Ectodermal cell (in vitro differentiated cells): ENCODE results near the gene FHL5.

Experiments used
- H3K27ac ChIP-seq: 2 replicates; pipeline ENCODE4 v1.7.0; 2013; ENCODE audit warnings: mild to moderate bottlenecking, low read depth, low read length; ENCODE audit not compliant: insufficient read depth, poor library complexity, severe bottlenecking
- H3K27me3 ChIP-seq: 2 replicates; pipeline ENCODE4 v1.7.0; 2013; ENCODE audit warnings: mild to moderate bottlenecking, low read length; ENCODE audit not compliant: insufficient read depth, control insufficient read depth, poor library complexity, severe bottlenecking
- H3K36me3 ChIP-seq: one replicate; pipeline ENCODE4 v1.7.0; 2013; ENCODE audit warnings: low read length; ENCODE audit not compliant: control insufficient read depth, insufficient read depth
- H3K4me1 ChIP-seq: one replicate; pipeline ENCODE4 v1.7.0; 2013; ENCODE audit warnings: low read length; ENCODE audit not compliant: control insufficient read depth, insufficient read depth
- H3K4me3 ChIP-seq: 2 replicates; pipeline ENCODE4 v1.7.0; 2013; ENCODE audit warnings: low read depth, low read length, control low read depth; ENCODE audit not compliant: insufficient read depth
- H3K9me3 ChIP-seq: 2 replicates; pipeline ENCODE4 v1.7.0; 2013; ENCODE audit warnings: mild to moderate bottlenecking, low read length, moderate library complexity; ENCODE audit not compliant: control insufficient read depth
- WGBS, 2 experiments: methylation state at CpG; one replicate each; pipeline ENCODE4 v1.1.7; 2013; ENCODE audit warnings: missing lambda C conversion rate in 2 of 2; 5-methylcytosine and 5-hydroxymethylcytosine counted together

The FHL5 gene

DNA sequence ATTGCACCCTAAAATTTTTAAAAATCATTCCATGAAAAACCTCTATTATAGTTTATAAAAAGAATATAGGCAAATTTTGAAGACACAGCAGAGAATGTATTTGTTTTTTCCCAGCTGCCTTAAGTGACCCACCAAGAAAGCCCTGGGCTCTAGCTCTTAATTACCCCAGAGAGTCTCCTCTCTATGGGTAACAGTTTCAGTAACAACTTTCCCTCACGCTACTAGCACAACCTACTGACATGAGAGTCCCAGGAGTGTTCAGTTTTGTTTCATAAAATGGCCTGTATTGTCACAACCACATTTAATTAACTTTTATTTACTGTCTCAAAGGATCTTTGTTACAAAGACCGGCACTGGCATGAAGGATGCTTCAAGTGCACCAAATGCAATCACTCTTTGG is 41.5 kb downstream of the FHL5 start:
- Histone ChIP-seq H3K27ac (no peak overlapping the region), H3K27me3 (no peaks in the 10 kb centered on the region), H3K4me3 (no peak overlapping the region), H3K9me3 (no peaks in the 10 kb centered on the region), H3K4me1 (no peaks in the 10 kb centered on the region), H3K36me3 (no peaks in the 10 kb centered on the region)
- 80 to 90% methylated on average over 2 of the region's 2 CpGs for WGBS, 2 experiments

- H3K9me3 ChIP-seq, result no peaks in the 10 kb centered on the region
- H3K4me3 ChIP-seq, result no peak overlapping the region
- H3K36me3 ChIP-seq, result no peaks in the 10 kb centered on the region
- H3K4me1 ChIP-seq, result no peaks in the 10 kb centered on the region
- no peak overlapping the region for H3K27ac ChIP-seq
- no peaks in the 10 kb centered on the region for H3K27me3 ChIP-seq
Observed at GRCh38 chr6:96608074-96608473, 45.1 kb downstream of the FHL5 start.

GRCh38 chr6:96610019-96610418 is 47.1 kb downstream of the FHL5 start:
- no peak overlapping the region for H3K4me3 ChIP-seq
- no peak overlapping the region for H3K27ac ChIP-seq
- no peaks in the 10 kb centered on the region for H3K9me3 ChIP-seq
- no peaks in the 10 kb centered on the region for H3K27me3 ChIP-seq
- WGBS, 2 experiments, result 90% methylated on average over 1 of the region's 1 CpG; no CpG with 5 or more reads in 1 of the 2 experiments
- no peaks in the 10 kb centered on the region for H3K4me1 ChIP-seq
- H3K36me3 ChIP-seq, result no peaks in the 10 kb centered on the region

GRCh38 chr6:96611342-96611991 is 48.5 kb downstream of the FHL5 start:
- Histone ChIP-seq H3K36me3 (no peaks in the 10 kb centered on the region), H3K9me3 (no peaks in the 10 kb centered on the region), H3K4me3 (no peak overlapping the region), H3K27ac (no peak overlapping the region), H3K4me1 (no peaks in the 10 kb centered on the region), H3K27me3 (no peaks in the 10 kb centered on the region)
- 87 to 91% methylated on average over 1 of the region's 1 CpG for WGBS, 2 experiments

DNA sequence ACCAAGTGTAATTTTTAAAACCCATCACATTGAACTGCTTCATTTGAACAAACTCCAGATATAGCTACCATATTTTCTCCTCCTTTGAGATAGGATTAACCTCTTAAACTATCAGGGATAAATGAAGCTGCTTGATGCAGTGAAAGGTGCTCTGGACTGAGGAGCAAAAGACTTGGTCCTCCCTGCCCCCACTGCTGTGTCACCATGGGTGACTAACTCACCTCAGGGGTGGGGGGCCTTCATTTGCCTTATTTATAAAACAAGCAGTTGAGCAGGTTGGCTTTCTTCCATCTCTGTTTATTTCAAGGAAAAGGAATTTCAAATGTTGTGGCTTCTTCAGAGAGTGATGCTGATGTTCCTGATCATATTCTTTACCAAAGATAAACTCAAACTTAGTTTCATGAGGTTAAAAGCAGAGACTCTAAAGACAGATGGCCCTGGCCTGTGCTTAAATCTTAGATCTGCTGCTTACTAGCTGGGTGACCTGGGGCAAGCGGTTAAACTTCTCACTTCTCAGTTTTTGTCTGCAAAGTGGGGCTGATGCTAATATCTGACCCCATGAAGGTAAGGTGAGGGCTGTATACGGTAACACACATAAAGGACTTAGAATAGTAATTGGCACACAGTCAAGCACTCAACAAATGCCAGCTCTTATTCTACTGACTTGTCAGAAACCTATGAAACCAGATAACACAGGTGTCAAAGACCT is 50.5 kb downstream of the FHL5 start:
- H3K36me3 ChIP-seq, result no peaks in the 10 kb centered on the region
- no peaks in the 10 kb centered on the region for H3K4me1 ChIP-seq
- H3K4me3 ChIP-seq, result no peak overlapping the region
- H3K27ac ChIP-seq, result no peak overlapping the region
- 88 to 96% methylated on average over 2 of the region's 2 CpGs for WGBS, 2 experiments
- H3K27me3 ChIP-seq, result no peaks in the 10 kb centered on the region
- no peaks in the 10 kb centered on the region for H3K9me3 ChIP-seq

DNA sequence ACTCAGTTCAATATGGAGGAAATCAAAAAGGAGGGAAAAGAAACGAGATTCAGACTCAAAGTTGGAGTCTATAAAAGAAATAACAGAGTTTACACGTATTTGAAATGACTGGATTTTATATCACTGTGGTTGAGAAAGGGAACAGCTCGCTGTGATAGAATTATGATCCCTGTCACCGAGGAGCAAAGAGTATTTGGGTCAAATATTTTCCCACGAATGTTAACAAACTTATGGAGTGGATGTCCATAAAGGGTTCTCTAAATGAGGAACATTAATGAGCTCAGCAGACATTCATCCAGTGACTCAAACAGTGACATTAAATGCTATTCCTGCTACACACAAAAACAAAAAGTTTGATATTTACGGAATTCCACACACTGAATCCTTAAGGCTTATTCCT is 57.9 kb downstream of the FHL5 start:
- H3K4me3 ChIP-seq, result no peak overlapping the region
- no peaks in the 10 kb centered on the region for H3K4me1 ChIP-seq
- H3K9me3 ChIP-seq, result no peaks in the 10 kb centered on the region
- 94% methylated on average over 6 of the region's 6 CpGs for WGBS, 2 experiments
- H3K27me3 ChIP-seq, result no peaks in the 10 kb centered on the region
- no peaks in the 10 kb centered on the region for H3K36me3 ChIP-seq
- no peak overlapping the region for H3K27ac ChIP-seq

DNA sequence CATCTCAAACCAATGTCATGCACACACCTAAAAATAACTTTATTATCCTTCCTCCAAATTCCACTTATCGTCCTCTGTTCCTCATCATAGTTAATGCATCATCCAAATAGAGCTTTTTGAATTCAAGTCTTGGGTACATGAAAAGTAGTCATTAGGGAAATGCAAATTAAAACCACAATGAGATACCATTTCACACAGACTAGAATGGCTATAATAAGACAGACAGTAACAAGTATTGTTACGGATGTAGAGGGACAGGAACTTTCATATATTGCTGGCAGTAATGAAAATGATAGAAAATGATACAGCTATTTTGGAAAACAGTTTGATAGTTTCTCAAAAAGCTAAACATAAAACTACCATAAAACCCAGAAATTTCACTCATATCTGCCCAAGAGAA is 59.1 kb downstream of the FHL5 start:
- H3K4me1 ChIP-seq, result no peaks in the 10 kb centered on the region
- 88 to 100% methylated on average over 1 to 2 of the region's 2 CpGs for WGBS, 2 experiments
- no peaks in the 10 kb centered on the region for H3K27me3 ChIP-seq
- H3K9me3 ChIP-seq, result no peaks in the 10 kb centered on the region
- H3K4me3 ChIP-seq, result no peak overlapping the region
- H3K36me3 ChIP-seq, result no peaks in the 10 kb centered on the region
- no peak overlapping the region for H3K27ac ChIP-seq

DNA sequence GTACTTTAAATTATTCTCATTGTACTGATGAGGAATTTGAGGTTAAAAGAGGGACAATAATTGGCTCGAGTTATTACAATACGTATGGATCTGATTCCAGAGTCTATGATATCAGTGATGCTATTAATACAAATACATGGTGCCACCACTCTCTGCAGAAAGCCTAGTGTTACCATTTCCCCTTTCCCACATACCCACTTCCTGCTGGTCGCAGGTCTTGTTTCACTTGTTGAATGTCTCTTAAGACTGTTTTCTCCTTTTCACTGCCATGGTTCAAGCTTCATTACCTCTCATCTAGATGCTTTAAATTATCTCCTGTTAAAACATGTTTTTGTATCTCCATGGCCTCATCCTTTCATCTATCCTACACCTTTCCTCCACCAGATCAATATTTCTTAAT is 62.0 kb downstream of the FHL5 start:
- WGBS, 2 experiments, result 88 to 95% methylated on average over 3 of the region's 3 CpGs
- Histone ChIP-seq H3K27ac (no peak overlapping the region), H3K9me3 (no peaks in the 10 kb centered on the region), H3K36me3 (no peaks in the 10 kb centered on the region), H3K27me3 (no peaks in the 10 kb centered on the region), H3K4me3 (no peak overlapping the region), H3K4me1 (no peaks in the 10 kb centered on the region)

GRCh38 chr6:96626759-96627364 is 63.9 kb downstream of the FHL5 start:
- Histone ChIP-seq H3K4me1 (no peaks in the 10 kb centered on the region), H3K9me3 (no peaks in the 10 kb centered on the region), H3K27ac (no peak overlapping the region), H3K27me3 (no peaks in the 10 kb centered on the region), H3K36me3 (no peaks in the 10 kb centered on the region), H3K4me3 (no peak overlapping the region)
- WGBS, 2 experiments, result 53 to 56% methylated on average over 2 of the region's 2 CpGs

- WGBS, 2 experiments, result 86% methylated on average over 2 of the region's 3 CpGs; no CpG with 5 or more reads in 1 of the 2 experiments
- Histone ChIP-seq H3K36me3 (no peaks in the 10 kb centered on the region), H3K9me3 (no peaks in the 10 kb centered on the region), H3K27me3 (no peaks in the 10 kb centered on the region), H3K4me1 (no peaks in the 10 kb centered on the region), H3K27ac (no peak overlapping the region), H3K4me3 (no peak overlapping the region)
Observed at GRCh38 chr6:96631248-96631647, 68.3 kb downstream of the FHL5 start.
